HepG2 (cell line): ENCODE data around the gene NEK8. TPM values are rescaled to one million over a fixed set of nuclear protein-coding genes. Genes with fewer than 3 reads are reported as not detected.

Experiments
- SMAD1 ChIP-seq: sonication (generic); formaldehyde crosslinking; IDR thresholded peaks from 2 replicates; pipeline ENCODE4 v1.4.0; 2020; ENCODE audit warnings: missing genetic modification reagents, low read depth, mild to moderate bottlenecking, borderline replicate concordance
- TBX3 ChIP-seq: fragments of 450-650 bp; IDR thresholded peaks from 2 replicates; pipeline ENCODE4 v1.6.1; 2017; ENCODE audit warnings: antibody characterized with exemption, mild to moderate bottlenecking, inconsistent platforms, borderline replicate concordance
- YY1 ChIP-seq: IDR thresholded peaks from 2 replicates; pipeline ENCODE4 v1.6.1; 2011; ENCODE audit warnings: low read length, low read depth, moderate library complexity, mild to moderate bottlenecking; ENCODE audit not compliant: insufficient read depth, insufficient replicate concordance
- ZNF142 ChIP-seq: sonication (generic); formaldehyde crosslinking; IDR thresholded peaks from 2 replicates; pipeline ENCODE4 v1.4.0; 2020; ENCODE audit warnings: missing genetic modification reagents
- ZNF7 ChIP-seq: IDR thresholded peaks from 2 replicates; pipeline ENCODE4 v1.6.1; 2016; ENCODE audit warnings: missing biosample characterization, missing genetic modification reagents
- polyA plus RNA-seq, 8 experiments: library from polyadenylated mRNA; depleted of rRNA in 3 of 8; stranded (reverse) in 7 of 8; unstranded in 1 of 8; fragments of >200 nt; fragmentation: Illumina TruSeq in 4 of 8; extraction: Trizol in 4 of 8; gene quantifications; 2 replicates each; pipeline versions ENCODE4 v1.2.1 to v1.2.3, GENCODE V29; 2011 to 2016; ENCODE audit warnings: low read depth in 4 of 8, missing spikeins in 1 of 8, mixed read lengths in 1 of 8; ENCODE audit not compliant: insufficient read depth in 1 of 8
- total RNA-seq, 5 experiments: library from RNA; depleted of rRNA; stranded (reverse); fragments of >200 nt; fragmentation: Illumina TruSeq; extraction: Trizol; gene quantifications; 2 replicates each; pipeline ENCODE4 v1.2.3, GENCODE V29; 2016; ENCODE audit warnings: low read depth in 1 of 5
- TF ChIP-seq, protein P1 (sequence below), 2 experiments: sonication (generic) in 1 of 2; formaldehyde crosslinking in 1 of 2; IDR thresholded peaks; 2 replicates each; pipeline versions ENCODE4 v1.5.1 to v1.6.1; 2011 to 2020; ENCODE audit warnings: borderline replicate concordance in 1 of 2, low read depth in 1 of 2, low read length in 1 of 2, mild to moderate bottlenecking in 1 of 2, missing genetic modification reagents in 1 of 2, moderate library complexity in 1 of 2

Gene NEK8
- total and polyA plus RNA-seq, 2 of the 13 experiments (the other 11 are each of a cell fraction or from before 2014, with no cell fraction given): 5.8 to 13.5 TPM

DNA sequence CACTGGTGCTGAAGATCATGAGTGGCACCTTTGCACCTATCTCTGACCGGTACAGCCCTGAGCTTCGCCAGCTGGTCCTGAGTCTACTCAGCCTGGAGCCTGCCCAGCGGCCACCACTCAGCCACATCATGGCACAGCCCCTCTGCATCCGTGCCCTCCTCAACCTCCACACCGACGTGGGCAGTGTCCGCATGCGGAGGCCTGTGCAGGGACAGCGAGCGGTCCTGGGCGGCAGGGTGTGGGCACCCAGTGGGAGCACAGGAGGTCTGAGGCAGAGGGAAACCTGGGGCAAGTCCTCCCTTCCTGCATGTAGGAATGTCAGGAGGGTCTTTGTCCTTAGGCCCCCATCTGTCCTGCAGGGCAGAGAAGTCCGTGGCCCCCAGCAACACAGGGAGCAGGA, 8.7 kb downstream of the NEK8 start (continued):
- TF ChIP-seq ZNF142 (CRISPR knock-in tag) (no peak), ZNF7 (CRISPR knock-in tag) (no peak), YY1 (no peak), SMAD1 (CRISPR knock-in tag) (no peak), TBX3 (no peak)
- TF ChIP-seq, protein P1, sequence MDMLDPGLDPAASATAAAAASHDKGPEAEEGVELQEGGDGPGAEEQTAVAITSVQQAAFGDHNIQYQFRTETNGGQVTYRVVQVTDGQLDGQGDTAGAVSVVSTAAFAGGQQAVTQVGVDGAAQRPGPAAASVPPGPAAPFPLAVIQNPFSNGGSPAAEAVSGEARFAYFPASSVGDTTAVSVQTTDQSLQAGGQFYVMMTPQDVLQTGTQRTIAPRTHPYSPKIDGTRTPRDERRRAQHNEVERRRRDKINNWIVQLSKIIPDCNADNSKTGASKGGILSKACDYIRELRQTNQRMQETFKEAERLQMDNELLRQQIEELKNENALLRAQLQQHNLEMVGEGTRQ (IDR thresholded peaks at IDR 0.05; ENCODE audit: low read depth, low read length): no peak
- TF ChIP-seq, protein P1 (CRISPR knock-in tag; IDR thresholded peaks at IDR 0.05; ENCODE audit: borderline replicate concordance): no peak
- TF ChIP-seq, all 625 proteins: peak for 0
